DMS114 treated with DMSO at 0.1 percent for 48 hours (cell line): ENCODE measurements around the gene SRA1.
A peak's percentile ranks its signal among the peaks of the same experiment; 100 is the strongest.

Experiments
- DNase-seq: peaks from one replicate; lab custom pipeline; 2025; ENCODE audit not compliant: unreplicated experiment; lab: John Stamatoyannopoulos, UW

The SRA1 gene

DNA sequence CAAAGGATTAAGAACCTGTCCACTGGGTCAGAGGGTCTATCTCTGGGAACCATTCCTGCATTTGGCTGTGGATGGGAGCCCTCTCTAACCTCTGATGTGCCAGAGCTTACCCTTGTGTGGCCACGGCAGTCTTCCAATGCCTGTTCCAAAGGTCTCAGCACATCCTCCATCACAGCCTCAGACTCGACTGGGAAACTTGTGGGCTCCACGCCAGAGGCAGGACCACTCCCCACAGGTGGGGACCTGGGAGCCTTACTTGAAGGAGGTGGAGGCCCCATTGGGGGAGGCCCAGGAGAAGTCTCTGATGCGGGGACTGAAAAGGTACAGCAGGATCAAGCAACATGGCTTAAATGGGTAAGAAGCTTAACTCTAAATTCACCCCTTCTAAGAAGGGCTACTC is 5.4 kb downstream of the SRA1 start:
- DNase-seq: no peak

DNA sequence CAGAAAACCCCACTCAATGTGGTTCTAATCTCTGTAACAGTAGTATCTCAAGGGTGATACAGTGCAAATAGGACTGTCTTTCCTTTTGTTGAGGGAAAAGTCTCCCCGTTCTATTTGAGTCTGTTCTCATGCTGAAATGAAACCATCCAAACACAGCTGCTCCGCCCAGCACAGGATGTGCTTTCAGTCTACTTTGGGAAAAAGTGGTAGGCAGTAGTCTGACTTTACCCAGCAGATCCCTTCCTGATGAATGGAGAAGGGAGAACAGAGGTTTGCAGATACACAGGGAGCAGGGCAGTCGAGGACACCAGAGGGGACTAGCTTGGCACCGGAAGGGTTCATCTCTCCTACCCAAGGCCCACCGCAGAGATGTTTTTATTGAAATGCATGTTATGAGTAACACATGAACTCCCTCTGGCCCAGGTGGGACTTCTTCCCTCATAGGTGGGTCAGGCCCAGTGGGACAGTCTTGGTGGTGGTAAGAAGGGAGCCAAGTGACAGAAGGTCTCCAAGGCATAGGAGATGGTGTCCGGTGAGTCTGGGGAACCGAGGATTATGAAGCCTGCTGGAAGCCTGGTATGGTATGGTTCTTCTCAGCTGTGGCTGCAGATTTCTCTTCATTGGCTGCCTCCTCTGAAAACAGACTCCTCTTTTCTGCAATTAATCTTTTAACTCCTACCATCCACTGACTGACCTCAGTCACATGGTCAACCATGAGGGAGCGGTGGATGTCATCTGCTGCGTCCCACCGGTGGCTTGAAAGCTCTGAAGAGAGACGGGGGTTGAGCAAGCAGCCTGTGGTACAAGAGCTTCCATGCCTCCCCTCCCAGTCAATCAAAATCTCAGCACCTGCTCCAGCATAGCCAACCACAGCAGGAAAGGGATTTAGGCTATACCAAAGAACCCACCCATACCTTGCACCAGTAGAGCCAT is 6.9 kb downstream of the SRA1 start:
- no peak for DNase-seq

DNA sequence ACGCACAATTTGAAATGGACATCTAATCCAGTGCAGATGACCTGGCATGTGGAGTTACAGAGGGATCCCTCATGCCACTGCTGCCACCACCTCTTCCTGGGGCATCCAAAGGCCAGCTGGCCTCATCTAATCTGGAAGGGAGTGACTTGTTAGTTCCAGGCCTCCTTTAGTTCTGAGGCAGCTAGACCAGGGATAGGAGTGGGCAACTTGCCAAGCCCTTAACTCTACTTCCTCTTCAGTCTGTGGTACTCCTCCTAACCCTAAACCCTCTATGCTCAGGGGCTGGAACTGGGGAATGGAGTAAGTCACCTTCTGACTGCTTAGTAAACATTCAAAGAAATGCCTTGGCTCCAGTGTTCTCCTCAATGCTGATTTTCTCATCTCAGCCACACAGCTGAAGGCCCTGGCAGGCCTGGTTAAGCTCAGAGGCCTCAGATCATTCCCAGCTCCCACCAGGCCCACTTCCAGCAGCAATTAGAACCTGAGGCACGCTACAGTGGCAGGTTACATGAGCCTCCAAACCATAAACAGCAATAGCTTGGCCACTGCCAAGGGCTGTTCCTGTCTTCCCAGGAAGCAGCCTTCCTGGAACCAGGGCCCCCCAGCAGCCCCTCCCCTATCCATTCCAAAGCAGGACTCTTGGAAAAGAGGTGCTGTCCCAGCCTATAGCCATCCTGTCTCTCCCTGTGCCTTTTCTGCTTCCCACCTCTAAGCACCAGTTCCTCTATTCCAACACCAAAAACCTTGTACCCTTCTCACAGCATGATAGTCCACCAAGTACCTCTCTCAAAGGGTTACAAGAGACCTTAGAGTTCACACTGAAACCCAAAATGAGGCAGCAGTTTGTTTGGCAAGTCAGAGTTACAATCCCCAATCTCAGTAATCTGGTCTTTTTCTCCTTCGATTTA is 7.8 kb downstream of the SRA1 start:
- no peak for DNase-seq

DNA sequence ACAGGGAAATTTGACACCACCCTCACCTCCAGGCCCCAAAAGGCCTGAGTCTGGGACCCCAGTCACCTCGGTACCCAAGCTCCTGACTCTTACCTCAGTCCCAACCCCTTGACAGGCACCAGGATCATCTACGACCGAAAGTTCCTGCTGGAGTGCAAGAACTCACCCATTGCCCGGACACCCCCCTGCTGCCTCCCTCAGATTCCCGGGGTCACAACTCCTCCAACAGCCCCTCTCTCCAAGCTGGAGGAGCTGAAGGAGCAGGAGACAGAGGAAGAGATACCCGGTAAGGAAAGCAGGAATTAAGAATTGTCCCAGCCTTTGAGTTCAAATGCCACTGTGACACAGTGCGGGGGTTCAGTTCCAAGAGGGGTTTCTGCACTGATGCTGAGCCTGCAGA is 8.5 kb downstream of the SRA1 start:
- DNase-seq: no peak

DNA sequence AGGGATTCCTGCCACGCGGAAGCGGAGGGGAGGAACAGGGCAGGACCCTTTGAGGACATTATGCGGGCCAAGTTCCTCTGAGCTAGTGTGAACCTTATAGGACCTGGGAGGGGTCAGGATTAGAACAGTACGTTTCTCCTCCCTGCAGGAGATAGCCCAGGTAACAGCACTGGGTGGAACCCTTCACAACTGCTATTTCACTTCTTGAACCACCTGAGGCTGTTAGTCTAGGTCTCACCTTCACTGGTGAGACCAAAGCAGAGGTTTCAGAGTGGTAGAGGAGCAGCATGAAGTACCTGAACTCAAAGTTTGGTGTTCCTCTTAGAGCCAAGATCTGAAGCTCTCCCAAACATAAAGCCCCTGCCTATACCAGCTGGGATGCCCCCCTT is 9.0 kb downstream of the SRA1 start:
- no peak for DNase-seq

DNA sequence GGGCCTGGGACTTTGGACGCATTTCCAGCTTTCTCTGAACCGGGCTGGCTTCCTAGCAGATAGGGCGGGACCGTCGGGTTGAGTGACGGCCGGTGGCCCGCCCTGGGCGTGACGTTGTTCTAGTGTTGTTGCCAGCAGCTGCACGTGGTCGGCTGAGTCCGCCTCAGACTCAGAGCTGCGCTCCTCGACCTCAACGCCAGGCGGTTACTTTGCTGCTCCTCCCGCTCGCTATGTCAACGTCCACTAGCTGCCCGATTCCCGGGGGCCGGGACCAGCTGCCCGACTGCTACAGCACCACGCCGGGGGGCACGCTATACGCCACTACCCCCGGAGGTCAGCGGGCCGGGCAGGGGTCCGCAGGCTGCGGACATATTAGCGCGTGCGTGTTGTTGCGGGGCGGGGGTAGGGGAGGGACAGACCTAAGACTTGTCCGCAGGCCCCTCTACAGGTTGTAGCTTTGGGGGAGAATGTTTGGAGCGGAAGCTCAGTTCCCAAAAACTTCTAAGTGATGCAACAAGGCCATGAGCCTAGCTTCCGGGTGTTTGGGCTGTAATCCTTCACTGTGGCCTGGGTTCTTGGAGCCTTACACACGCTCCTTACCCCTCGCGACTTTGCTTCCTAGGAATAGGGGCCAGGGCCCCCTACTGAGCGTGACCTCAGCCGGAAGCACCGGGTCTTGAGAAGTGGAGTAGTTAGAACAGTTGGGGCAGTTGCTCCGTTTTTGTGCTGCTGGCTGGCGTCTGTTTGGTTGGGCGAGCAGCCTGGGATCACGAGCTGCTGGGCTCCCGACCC is 9.6 kb downstream of the SRA1 start, which contains the start of gene EIF4EBP3:
TSS of gene EIF4EBP3 (plus strand) at position 155 of the 792 bp plus-strand sequence. CDS start at position 231, 76 bp downstream.
- DNase-seq: peak; percentile 87

DNA sequence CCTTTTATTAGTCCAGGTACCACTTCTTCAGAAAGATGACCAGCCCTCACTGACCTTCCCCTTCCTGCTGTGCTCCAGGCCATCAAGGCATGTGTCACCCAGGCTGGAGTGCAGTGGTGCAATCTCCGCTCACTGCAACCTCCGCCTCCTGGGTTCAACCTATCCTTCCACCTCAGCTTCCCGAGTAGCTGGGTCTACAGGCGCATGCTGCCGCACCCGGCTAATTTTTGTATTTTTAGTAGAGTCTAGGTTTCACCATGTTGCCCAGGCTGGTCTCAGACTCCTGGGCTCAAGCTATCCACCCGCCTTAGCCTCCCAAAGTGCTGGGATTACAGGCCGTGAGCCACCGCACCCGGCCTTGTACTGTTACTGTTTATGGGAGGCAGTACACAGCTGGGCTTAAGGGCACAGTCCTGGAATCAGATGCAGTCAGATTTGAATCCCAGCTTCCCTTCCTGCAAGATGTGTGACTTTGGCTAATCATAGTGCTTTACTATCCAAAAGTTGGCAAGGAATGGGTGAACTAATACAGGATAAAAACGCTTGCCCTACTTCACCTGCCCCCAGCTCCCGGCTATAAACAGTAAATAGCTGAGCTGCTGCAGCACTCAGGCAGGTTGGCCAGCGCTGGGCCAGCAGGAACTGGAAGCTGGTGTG is 10.3 kb downstream of the SRA1 start:
- DNase-seq: no peak

DNA sequence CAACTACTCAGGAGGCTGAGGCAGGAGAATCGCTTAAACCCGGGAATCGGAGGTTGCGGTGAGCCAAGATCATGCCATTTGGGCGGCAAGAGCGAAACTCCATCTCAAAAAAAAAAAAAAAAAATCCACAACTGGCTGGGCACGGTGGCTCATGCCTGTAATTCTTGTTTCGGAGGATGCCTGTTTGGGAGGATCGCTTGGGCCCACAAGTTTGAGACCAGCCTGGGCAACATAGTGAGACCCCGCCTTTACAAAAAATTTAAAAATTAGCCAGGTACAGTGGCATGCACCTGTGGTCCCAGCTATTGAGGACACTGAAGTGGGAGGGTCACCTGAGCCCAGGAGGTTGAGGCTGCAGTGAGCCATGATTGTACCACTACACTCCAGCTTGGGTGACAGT is 11.7 kb downstream of the SRA1 start:
- no peak for DNase-seq

DNA sequence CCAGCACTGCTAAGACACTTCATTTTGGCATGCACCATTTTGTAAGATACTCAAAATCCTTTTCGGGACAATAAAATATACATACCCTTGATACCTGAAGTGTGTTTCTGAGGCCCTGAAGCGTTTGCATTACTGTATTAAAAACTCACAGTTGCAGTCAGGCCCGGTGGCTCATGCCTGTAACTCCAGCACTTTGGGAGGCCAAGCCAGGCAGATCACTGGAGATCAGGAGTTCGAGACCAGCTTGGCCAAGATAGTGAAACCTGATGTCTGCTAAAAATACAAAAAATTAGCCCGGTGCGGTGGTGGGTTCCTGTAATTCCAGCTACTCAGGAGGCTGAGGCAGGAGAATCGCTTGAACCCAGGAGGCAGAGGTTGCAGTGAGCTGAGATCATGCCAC is 12.3 kb downstream of the SRA1 start:
- DNase-seq: no peak

DNA sequence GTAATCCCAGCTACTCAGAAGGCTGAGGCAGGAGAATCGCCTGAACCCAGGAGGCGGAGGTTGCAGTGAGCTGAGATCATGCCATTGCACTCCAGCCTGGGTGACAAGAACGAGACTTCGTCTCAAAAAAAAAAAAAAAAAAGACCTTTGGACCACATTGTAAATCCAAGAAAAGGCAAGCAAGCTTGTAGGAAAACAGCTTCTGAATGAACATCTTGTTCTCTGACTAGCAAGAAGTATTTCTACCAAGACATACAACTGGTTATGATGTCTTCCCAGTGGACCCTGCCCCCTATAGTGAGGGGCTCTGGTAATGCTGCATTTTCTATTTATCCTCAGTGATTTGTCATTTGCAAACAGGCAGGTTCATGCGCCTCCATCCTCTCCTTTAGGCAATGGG is 14.3 kb downstream of the SRA1 start:
- DNase-seq: no peak

DNA sequence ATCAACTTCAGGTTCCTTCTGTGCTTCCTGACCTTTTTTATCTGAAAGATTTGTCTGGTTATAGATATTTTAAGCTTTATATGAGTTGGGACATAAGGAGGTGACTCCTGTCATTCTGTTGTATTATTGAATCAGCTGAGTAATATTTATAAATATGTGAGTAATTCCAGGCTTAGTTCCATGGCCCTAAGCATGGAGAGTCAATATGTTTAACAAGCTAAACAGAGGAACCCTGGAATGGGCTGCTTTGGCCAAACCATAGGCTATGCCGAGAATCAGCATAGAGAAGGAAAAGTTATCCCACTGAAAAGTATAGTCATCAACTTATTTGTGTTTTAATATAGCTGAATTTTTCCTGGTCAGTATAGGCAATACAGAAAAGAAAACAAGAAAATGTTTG is 17.0 kb downstream of the SRA1 start:
- DNase-seq: no peak

DNA sequence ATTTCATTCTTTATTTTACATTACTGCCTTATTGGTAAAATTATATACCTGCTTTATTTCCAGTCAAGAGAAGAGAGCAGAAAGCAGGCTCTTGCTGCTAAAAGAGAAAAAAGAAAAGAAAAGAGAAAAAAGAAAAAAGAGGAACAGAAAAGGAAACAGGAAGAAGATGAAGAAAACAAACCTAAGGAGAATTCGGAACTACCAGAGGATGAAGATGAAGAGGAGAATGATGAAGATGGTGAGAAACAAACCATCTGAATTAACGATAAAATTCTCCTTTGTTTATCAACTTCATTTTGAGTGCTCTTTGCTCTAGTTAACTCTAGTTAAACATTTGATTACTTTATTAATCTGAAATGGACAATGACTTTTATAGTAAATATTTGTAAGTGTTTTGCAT is 33.3 kb downstream of the SRA1 start:
- DNase-seq: no peak

DNA sequence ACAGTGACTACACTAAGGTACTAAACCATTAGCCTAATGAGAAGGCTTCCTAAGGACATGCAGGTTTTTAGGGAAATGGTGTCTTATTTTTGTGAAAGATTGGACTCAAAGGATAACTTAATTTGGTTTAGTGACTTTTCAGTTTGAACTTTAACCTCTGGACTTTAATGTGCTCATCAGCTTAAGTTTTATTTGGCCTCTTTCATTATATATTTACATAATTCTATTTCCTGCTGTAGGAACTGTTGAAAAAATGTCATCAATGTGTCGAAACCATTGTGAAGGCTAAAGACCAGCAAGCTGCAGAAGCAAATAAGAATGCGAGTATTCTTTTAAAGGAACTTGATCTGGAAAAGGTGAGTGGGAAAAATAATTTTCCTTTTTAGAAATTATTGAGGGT is 44.1 kb downstream of the SRA1 start:
- no peak for DNase-seq

DNA sequence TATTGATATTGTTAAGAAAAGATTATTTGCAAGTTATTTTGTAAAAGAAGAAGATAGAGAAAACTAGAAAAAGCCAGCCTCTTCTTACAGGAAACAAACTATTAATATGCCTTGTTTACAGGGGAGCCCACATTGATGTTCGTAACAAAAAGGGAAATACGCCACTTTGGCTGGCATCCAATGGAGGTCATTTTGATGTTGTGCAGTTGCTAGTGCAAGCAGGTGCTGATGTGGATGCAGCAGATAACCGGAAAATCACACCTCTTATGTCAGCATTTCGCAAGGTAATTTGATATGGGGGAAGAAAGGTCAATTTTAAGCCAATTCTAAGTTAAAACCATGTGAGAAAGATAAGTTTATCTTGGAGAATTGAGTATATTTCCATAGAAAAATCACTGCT is 47.4 kb downstream of the SRA1 start:
- no peak for DNase-seq

DNA sequence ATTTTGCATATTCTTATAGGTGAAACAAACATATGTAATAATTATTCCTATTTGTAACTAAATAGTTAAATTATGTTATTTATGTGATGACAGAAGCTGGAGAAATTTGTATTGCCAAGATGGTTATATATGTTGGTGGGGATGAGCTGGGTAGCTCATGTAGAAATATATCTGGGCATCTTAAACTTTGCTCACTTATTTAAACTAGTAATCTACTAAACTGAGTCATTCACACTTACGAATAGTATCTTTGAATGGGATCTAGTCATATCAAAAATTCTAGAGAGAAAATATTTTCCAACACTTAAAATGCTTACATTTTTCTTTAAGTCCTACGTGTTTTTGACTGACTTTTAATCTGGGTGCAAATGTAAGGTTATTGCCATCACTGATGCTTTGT is 54.4 kb downstream of the SRA1 start:
- DNase-seq: no peak
